Bone marrow (tissue), 2 donors: ENCODE results near the gene TRERF1.
A peak's percentile ranks its signal among the peaks of the same experiment; 100 is the strongest.
"Not testable (repeated sequence)": the region's sequence is repeated elsewhere in the genome, so short reads cannot be mapped to it uniquely, and the experiment has no call there.

Experiments used
- DNase-seq, 2 donors: peaks; one replicate each; lab custom pipeline; 2025; lab: John Stamatoyannopoulos, UW

TRERF1 gene

DNA sequence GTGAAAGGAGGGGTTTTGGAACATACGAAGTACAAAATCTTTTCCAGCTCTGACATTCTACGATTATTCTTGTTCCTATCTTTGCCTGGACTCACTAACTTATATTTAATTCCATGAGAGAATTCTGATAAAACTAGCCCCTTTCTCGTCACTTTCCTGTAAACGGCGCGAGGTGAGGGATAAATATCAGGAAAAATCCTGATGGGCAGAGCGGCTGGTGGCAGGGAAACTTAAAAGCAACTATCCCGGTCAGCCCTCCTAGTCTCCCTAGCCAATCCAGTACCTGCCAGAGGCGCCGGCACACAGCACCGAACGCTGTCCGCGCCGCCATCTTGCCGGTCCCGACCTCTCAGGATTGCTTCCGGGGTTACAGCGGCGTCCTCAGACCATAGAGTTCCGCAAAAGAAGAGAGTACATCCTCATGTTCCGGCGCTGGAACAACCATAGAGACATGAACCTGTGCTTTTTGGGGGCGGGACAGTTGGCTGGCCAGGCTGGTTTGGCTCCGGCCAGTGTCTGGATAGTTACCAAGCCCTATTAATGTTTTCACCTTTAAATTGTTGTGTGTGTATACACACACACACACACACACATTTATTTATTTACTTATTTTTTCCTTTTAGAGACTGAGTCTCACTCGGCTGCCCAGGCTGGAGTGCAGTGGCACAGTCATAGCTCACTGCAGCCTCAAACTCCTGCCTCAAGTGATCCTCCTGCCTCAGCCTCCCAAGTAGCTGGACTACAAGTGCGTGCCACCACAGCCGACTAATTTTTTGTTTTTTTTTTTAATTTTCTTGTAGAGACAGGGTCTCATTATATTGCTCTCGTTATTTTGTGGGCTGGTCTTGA lies 234.0 kb downstream of the TRERF1 start, which contains the start of gene MRPS10:
Gene MRPS10 (minus strand): TSS at position 343 of the 849 bp plus-strand sequence. CDS start 12 bp downstream, at position 331.
- DNase-seq: peak; percentile 63 to 93

GRCh38 chr6:42217157-42217518 lies 234.6 kb downstream of the TRERF1 start:
- DNase-seq: no peak

DNA sequence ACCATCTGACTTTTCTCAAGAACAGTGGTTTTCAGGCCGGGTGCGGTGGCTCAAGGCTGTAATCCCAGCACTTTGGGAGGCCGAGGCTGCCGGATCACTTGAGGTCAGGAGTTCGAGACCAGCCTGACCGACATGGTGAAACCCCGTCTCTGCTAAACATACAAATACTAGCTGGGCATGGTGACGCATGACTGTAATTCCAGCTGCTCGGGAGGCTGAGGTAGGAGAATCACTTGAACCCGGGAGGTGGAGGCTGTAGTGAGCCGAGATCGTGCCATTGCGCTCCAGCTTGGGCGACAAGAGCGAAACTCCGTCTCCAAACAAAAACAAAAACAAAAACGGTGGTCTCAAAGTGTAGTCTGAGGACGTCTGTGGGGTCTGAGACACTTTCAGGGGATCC lies 235.2 kb downstream of the TRERF1 start:
- DNase-seq: not testable (repeated sequence)

DNA sequence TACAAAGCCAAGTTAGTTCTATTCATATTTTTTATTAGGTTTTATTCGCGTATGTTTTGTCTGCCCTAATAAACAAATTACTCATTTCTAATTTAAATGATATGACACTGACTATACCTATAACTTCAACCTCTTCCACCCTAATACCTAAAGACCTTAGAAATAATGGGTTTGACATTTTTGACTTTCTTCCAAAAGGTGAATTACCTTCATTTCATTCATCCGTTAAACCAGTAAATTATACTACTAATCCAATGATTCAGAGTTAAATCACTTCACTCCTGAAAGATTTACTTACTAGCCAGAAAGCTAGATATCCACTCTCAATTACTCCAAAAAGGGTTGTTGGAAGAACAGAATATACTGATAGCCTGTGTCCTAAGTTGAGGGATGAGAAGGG lies 239.3 kb downstream of the TRERF1 start:
- DNase-seq: no peak

DNA sequence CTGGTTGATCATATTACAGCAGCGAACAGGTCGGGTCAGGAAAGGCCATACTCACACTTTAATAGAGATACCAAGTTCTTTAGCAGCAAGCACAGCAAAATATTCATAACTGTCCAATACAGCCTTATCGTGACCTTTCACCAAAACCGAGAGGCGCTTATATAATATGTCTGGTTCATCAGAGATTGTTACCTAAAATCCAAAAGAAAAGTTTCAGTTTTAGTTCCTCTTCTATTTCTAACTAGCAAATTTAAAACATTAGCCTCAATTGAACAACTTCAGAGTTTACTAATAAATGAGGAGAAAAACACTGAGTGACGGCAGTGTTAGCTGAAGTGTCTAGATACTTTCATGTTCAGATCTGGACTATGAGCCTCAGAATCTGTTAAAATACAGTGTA lies 240.0 kb downstream of the TRERF1 start:
- DNase-seq: no peak

DNA sequence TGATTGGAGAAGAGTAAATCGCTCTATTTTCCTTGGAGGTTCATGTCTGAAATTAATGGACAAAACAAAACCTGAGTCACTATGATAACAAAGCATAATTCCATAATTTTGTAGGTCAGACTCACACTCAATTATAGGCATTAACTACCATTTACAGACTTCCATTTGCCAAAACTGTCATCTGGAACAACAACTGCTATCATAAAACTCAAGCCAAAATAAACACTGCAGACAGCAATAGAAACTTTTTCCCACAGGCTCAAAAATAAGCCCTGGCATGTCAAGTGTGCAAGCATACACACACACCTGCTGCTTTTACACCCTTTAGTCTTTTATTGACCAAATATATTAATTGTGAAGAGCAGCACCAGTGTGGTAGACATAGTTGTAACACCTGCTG lies 241.2 kb downstream of the TRERF1 start:
- DNase-seq: no peak

DNA sequence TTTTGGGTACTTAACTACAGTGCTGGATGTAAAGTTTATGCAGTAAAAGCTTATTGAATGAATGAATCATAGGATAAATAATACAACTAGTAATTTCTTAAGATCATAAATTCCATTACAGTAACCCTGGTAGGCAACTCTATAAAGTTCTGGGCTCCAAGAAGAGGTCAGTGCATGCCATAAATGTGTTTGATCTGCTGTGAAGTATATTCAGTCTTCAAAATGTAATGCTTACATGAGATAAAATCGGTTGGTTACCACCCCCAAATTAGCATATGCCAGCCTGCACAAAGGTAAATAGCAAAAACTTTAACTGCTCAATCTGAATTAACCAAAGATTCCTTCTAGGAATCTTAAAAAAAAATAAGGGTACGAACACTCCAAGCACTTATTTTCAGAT lies 244.2 kb downstream of the TRERF1 start:
- not testable (repeated sequence) for DNase-seq

DNA sequence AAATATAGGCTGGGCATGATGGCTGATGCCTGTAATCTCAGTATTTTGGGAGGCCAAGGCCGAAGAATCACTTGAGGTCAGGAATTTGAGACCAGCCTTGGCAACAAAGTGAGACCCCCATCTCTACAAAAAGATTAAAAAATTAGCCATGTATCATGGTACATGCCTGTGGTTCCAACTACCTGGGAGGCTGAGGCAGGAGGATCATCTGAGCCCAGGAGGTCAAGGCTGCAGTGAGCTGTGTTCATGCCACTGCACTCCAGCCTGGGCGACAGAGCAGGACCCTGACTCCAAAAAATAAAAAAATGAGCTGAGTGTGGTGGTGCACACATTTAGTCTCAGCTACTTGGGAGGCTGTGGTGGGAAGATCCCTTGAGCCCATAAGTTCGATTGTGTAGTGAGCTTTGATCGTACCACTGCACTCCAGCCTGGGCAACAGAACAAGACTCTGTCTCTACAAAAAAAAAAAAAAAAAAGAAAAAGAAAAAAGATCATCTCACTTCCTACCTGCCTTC lies 246.9 kb downstream of the TRERF1 start:
- no peak for DNase-seq

DNA sequence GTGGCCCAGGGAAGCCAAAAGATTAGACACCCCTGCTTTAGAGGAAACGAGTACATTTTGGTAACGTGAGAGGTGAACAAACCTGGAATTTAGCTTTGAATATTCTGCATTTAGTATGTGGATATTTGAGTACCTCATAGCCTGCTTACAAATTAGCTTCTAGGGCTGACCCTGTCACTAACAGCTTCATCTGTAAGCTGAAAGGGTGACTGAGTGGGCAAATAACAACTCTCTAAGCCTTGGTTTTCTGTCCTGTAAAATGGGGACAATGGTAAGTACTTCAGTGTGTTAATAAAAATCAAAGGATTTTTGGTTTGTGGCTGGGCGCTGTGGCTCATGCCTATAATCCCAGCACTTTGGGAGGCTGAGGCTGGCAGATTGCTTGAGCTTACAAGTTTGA lies 248.5 kb downstream of the TRERF1 start:
- DNase-seq: no peak

GRCh38 chr6:42202131-42202915 lies 249.4 kb downstream of the TRERF1 start:
- DNase-seq: not testable (repeated sequence)

DNA sequence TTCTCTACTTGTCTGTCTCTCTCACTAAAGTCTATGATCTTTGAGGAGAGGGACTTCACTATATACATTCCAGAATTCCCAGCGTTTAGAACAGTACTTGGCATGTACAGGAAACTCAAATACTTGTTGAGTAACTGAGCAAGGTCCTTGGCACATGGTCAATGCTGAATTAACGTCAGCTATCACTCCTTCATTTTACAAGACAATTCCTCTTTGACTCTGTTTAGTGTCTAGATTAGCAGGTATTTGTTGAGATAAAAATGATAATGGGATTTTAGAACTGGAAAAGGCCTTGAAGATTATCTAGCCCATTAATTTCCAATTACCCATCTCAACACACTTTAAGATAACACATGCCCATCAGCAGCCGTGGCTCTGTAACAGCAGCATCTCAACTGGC lies 250.3 kb downstream of the TRERF1 start:
- DNase-seq: no peak

DNA sequence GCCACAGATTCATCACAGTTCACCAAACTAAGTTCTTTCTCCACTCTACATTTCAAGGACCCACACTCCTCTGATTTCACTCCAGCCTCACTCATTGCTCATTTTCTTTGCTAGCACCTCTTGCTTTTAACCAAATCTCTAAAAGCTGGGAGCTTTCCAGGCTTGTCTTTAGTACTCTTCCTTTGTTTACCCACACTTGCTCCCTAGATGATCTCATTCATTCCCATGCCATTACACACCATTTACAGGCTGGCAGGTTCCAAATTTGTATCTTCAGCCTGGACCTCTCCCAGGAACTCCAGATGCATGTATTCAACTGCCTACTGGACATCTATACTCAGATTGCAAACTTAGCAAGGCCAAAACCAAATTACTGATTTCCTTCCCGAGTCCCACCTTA lies 251.7 kb downstream of the TRERF1 start:
- no peak for DNase-seq

- no peak for DNase-seq
Observed at GRCh38 chr6:42199106-42199981, 252.4 kb downstream of the TRERF1 start.

GRCh38 chr6:42197555-42198362 lies 254.0 kb downstream of the TRERF1 start:
- peak in 1 of 2 donors; percentile 94 for DNase-seq

GRCh38 chr6:42195415-42195814 lies 256.3 kb downstream of the TRERF1 start:
- no peak for DNase-seq

- DNase-seq: no peak
Observed at GRCh38 chr6:42194056-42194455, 257.7 kb downstream of the TRERF1 start.

GRCh38 chr6:42193491-42193894 lies 258.2 kb downstream of the TRERF1 start:
- DNase-seq: no peak

GRCh38 chr6:42192385-42192784 lies 259.3 kb downstream of the TRERF1 start:
- DNase-seq: not testable (repeated sequence)

DNA sequence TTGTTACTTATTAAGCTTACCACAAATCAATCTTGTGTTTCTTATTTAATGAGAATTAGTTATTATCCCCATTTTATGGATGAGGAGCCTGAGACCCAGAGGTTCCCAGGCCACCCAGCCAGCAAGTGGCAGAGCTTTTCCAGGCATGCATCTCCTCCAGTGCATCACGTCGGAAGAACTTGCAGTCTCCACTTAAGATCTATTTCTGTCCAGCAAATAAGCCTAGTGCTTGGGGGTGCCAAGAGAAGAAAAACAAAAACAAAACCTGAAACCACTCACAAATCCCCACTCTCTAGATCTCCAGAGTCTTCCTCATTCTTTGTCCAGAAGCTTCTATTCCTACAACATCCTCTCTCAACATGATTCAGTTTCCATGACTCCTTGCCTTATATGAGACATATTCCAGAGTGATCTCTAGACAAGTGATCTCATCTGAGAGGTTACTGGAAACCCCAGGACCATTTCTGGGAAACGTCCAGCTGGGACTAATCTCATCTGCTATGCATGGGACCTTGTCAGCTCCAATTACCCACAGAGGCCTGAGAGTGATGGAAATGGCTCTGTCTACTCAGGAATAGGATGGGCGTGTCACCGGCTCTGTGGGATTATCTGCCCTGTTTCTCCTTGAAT lies 261.1 kb downstream of the TRERF1 start:
- DNase-seq: no peak

DNA sequence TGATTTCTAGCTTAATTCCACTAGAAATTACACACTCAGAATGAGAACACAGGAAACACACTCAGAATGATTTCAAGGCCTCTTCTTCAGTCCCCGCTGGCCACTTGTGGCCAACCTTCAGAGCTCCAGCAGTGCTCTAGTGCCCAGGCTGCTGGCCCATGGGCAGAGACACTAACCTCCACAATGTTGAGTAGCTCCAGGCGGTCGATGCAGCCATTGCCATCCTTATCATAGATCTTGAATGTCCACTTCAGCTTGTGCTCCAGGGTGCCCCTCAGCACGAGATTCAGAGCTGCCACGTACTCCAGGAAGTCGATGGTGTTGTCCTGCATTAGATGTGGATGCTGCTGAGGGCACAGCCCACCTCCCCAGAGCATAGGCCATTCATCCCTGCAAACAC lies 263.3 kb downstream of the TRERF1 start:
- no peak for DNase-seq

GRCh38 chr6:42185597-42185996 lies 266.1 kb downstream of the TRERF1 start:
- no peak for DNase-seq
